ENCODE measurements around the gene NPFF.

NPFF gene

GRCh38 chr12:53464685-53465418, 42.4 kb downstream of the NPFF start:
- DNase-seq (ENCODE audit: low read depth in 2 of 2): no peak
- no peak overlapping the region for H3K4me3 ChIP-seq (replicated peaks in 1 of 2; ENCODE audit: low read depth in 2 of 2, low read length in 2 of 2)
- TF ChIP-seq, protein P1, sequence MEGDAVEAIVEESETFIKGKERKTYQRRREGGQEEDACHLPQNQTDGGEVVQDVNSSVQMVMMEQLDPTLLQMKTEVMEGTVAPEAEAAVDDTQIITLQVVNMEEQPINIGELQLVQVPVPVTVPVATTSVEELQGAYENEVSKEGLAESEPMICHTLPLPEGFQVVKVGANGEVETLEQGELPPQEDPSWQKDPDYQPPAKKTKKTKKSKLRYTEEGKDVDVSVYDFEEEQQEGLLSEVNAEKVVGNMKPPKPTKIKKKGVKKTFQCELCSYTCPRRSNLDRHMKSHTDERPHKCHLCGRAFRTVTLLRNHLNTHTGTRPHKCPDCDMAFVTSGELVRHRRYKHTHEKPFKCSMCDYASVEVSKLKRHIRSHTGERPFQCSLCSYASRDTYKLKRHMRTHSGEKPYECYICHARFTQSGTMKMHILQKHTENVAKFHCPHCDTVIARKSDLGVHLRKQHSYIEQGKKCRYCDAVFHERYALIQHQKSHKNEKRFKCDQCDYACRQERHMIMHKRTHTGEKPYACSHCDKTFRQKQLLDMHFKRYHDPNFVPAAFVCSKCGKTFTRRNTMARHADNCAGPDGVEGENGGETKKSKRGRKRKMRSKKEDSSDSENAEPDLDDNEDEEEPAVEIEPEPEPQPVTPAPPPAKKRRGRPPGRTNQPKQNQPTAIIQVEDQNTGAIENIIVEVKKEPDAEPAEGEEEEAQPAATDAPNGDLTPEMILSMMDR (IDR thresholded peaks at IDR 0.05; ENCODE audit: low read depth, low read length): no peak

DNA sequence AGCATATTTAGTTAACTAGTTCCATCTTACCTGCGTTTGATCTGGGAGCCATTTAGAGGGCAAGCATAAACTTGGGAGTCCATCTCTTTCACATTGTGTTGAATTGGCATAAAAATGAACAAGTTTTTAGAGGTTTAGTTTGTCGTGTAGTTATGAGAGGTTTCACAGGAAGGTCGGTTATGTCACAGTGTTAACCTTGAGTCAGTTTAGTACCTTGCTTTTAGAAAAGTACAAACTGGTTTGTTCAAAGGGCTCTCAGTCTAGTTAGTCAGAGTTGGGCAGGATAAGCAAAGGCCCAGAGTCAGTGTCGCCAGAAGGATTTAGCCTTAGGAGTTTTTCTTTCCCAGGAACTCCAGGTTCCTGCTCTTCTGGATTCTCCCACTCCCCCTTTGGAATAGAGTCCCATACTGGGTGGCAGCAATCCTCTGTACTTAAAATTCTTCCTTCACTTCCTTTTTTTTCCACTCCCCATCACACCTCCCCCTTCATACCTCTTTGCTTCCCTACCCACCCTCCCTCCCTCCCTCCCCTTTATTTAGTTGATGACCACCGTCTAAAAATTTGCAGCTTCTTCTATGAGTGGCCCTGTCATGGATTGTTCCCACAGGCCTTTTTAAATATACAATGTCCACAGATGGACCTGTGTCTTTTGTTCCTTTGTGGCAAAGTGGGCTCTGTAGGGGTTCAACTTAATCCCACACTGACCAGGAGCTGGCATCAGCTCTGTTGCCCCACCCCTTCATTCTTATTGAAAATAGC, 43.3 kb downstream of the NPFF start:
- no peak overlapping the region for H3K4me3 ChIP-seq (replicated peaks in 1 of 2; ENCODE audit: low read depth in 2 of 2, low read length in 2 of 2)
- TF ChIP-seq, protein P1 (IDR thresholded peaks at IDR 0.05; ENCODE audit: low read depth, low read length): no peak
- no peak for DNase-seq (ENCODE audit: low read depth in 2 of 2)

- TF ChIP-seq, protein P1 (IDR thresholded peaks at IDR 0.05; ENCODE audit: low read depth, low read length): no peak
- no peak overlapping the region for H3K4me3 ChIP-seq (replicated peaks in 1 of 2; ENCODE audit: low read depth in 2 of 2, low read length in 2 of 2)
- no peak for DNase-seq (ENCODE audit: low read depth in 2 of 2)
Observed at GRCh38 chr12:53462935-53463334, 44.3 kb downstream of the NPFF start.

DNA sequence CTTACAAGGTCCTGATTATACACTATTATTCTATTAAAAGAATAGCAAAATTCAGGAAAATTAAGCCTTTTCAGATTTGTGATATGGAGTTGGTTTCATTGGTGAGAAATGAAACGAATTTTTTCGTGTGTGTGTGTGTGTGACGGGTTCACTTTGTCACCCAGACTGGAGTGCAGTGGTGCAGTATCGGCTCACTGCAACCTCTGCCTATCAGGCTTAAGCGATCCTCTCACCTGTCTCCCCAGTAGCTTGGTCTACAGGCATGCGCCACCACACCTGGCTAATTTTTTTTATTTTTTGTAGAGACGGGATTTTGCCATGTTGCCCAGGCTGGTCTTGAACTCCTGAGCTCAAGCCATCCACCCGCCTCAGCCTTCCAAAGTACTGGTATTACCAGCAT, 45.7 kb downstream of the NPFF start:
- TF ChIP-seq, protein P1 (IDR thresholded peaks at IDR 0.05; ENCODE audit: low read depth, low read length): no peak
- no peak for DNase-seq (ENCODE audit: low read depth in 2 of 2)
- H3K4me3 ChIP-seq (replicated peaks in 1 of 2; ENCODE audit: low read depth in 2 of 2, low read length in 2 of 2): no peak overlapping the region

DNA sequence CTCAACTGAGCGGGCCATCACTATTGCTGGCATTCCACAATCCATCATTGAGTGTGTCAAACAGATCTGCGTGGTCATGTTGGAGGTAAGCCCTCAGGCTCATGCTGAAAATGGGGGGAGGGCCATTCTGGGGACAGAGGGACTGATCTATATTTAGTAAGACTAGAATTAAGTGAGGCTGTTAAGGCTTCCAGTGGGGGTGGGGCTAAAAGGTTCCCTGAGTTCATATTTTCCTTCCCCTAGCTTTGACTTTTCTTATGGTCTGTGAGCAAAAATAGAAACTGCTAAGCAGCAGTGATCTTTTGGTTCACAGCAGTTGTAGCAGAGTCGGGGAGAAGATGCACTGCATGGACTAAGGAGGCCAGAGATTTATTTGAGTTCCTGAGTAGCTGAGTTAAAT, 46.2 kb downstream of the NPFF start:
- no peak for DNase-seq (ENCODE audit: low read depth in 2 of 2)
- TF ChIP-seq, protein P1 (IDR thresholded peaks at IDR 0.05; ENCODE audit: low read depth, low read length): no peak
- no peak overlapping the region for H3K4me3 ChIP-seq (replicated peaks in 1 of 2; ENCODE audit: low read depth in 2 of 2, low read length in 2 of 2)

DNA sequence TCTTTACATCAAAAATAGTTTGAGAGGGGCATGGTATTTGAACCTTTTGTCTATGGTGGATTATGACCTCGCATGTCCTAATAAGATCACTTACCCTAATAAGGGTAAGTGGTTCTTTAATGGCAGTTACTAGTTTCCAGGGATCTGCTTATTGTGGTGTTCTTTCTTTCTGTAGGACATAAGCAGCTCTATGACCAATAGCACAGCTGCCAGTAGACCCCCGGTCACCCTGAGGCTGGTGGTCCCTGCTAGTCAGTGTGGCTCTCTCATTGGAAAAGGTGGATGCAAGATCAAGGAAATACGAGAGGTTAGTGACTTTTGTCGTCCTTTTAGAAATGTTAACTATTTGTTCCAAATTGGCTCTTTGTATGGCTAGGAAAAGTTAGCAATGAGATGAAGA, 48.2 kb downstream of the NPFF start:
- DNase-seq (ENCODE audit: low read depth in 2 of 2): no peak
- H3K4me3 ChIP-seq (replicated peaks in 1 of 2; ENCODE audit: low read depth in 2 of 2, low read length in 2 of 2): no peak overlapping the region
- TF ChIP-seq, protein P1 (IDR thresholded peaks at IDR 0.05; ENCODE audit: low read depth, low read length): no peak
